Panc1 (cell line): ENCODE results near the gene ANK3. TPM values are rescaled to one million over a fixed set of nuclear protein-coding genes. Genes with fewer than 3 reads are reported as not detected.

Experiments
- ATAC-seq: fragments of 200-7000 bp; cut with Tn5 transposase; 2 replicates; pipeline ENCODE4 v1.9.1; 2020; ENCODE audit warnings: mild to moderate bottlenecking, moderate library complexity
- BruUV-seq: library from RNA; stranded (reverse); fragments of 400-500 nt; replicated peaks from 2 replicates; lab custom pipeline; 2021; lab: Mats Ljungman, UMichigan
- CTCF ChIA-PET: fragments of 300-600 bp; sonication (Branson Sonifier 250); formaldehyde crosslinking; loops from one replicate; lab custom pipeline; 2022; ENCODE audit warnings: antibody characterized with exemption; lab: Charles Lee
- POLR2A ChIA-PET: fragments of 300-600 bp; sonication (Branson Sonifier 250); formaldehyde crosslinking; loops from one replicate; lab custom pipeline; 2022; ENCODE audit warnings: antibody characterized with exemption; lab: Charles Lee
- DNase-seq: peaks from one replicate; pipeline ENCODE4 v3.0.0-alpha.2; 2010; ENCODE audit warnings: low read depth, low spot score
- H3K27ac ChIP-seq: 2 replicates; pipeline ENCODE4 v1.5.1; 2011; ENCODE audit warnings: mild to moderate bottlenecking, low read length, inconsistent platforms
- H3K27me3 ChIP-seq: fragments of 200-500 bp; sonication (Bioruptor generic); 2 replicates; pipeline ENCODE4 v1.6.0; 2014; ENCODE audit warnings: low read length, inconsistent platforms; ENCODE audit not compliant: control insufficient read depth, insufficient read depth
- H3K36me3 ChIP-seq: fragments of 200-500 bp; sonication (Bioruptor generic); 2 replicates; pipeline ENCODE4 v1.5.1; 2014; ENCODE audit warnings: inconsistent platforms, mild to moderate bottlenecking, low read length, moderate library complexity; ENCODE audit not compliant: control insufficient read depth, insufficient read depth
- H3K4me1 ChIP-seq: 2 replicates; pipeline ENCODE4 v1.5.1; 2011; ENCODE audit warnings: inconsistent platforms, mild to moderate bottlenecking, low read length, moderate library complexity; ENCODE audit not compliant: control insufficient read depth, insufficient read depth
- H3K4me3 ChIP-seq, 2 experiments: 2 replicates each; pipeline ENCODE4 v1.5.1; 2011 to 2012; ENCODE audit warnings: low read depth in 2 of 2, low read length in 2 of 2, mild to moderate bottlenecking in 2 of 2, inconsistent platforms in 1 of 2, moderate library complexity in 1 of 2
- H3K9me3 ChIP-seq: fragments of 200-500 bp; sonication (Bioruptor generic); 2 replicates; pipeline ENCODE4 v1.5.1; 2014; ENCODE audit warnings: low read depth, mild to moderate bottlenecking, inconsistent platforms, low read length, moderate library complexity; ENCODE audit not compliant: control insufficient read depth, insufficient read depth
- CTCF ChIP-seq: fragments of 450-650 bp; IDR thresholded peaks from 2 replicates; pipeline ENCODE4 v1.5.1; 2017; ENCODE audit warnings: mild to moderate bottlenecking
- POLR2AphosphoS5 ChIP-seq: IDR thresholded peaks from 2 replicates; pipeline ENCODE4 v1.6.1; 2012; ENCODE audit warnings: mild to moderate bottlenecking, low read depth, low read length, moderate library complexity
- REST ChIP-seq, 2 experiments: IDR thresholded peaks; 2 replicates each; pipeline ENCODE4 v1.6.1; 2011 to 2012; ENCODE audit warnings: low read depth in 2 of 2, control low read depth in 1 of 2, low read length in 1 of 2, mild to moderate bottlenecking in 1 of 2, moderate library complexity in 1 of 2; ENCODE audit not compliant: insufficient read depth in 1 of 2
- SIN3A ChIP-seq: IDR thresholded peaks from 2 replicates; pipeline ENCODE4 v1.6.1; 2012; ENCODE audit warnings: low read depth, mild to moderate bottlenecking, low read length, moderate library complexity, borderline replicate concordance; ENCODE audit not compliant: insufficient read depth
- TCF7L2 ChIP-seq: IDR thresholded peaks from 2 replicates; pipeline ENCODE4 v1.6.1; 2011; ENCODE audit warnings: mild to moderate bottlenecking, low read depth, low read length, inconsistent platforms
- in situ Hi-C: cut with HindIII; loops from 2 replicates; pipeline ENCODE4 v1.10.0; 2016; ENCODE audit warnings: low sequenced_read_pairs, low pct_unique_long_range_greater_than_20kb
- intact Hi-C: fragments of 100-400 bp; cut with micrococcal nuclease; formaldehyde crosslinking; loops from one replicate; pipeline ENCODE4 v1.10.0; 2022; ENCODE audit not compliant: unreplicated experiment
- total RNA-seq: library from RNA; stranded (reverse); gene quantifications from one replicate; pipeline ENCODE4 v1.2.1, GENCODE V29; 2021; ENCODE audit not compliant: unreplicated experiment

The ANK3 gene
- total RNA-seq, 1 experiment from 2014 or later = 2.5 TPM

- Histone ChIP-seq H3K27ac (no peak overlapping the region), H3K36me3 (no peaks in the 10 kb centered on the region), H3K4me3 (no peak overlapping the region), H3K4me1 (no peaks in the 10 kb centered on the region), H3K27me3 (peaks cover 3% of the 10 kb centered on the region; the same call in 1 of the 2 replicates), H3K9me3 (no peaks in the 10 kb centered on the region)
- no TSS peak for BruUV-seq
- no peak for DNase-seq
- TF ChIP-seq SIN3A (no peak), REST (IDR thresholded peaks at IDR 0.05; ENCODE audit: insufficient read depth in 1 of 2, low read depth in 2 of 2, low read length in 1 of 2) (no peak), CTCF (no peak), POLR2AphosphoS5 (no peak), TCF7L2 (no peak)
- ChIA-PET POLR2A (no interaction called here), CTCF (no interaction called here)
- in situ Hi-C loops = no loop called here
- no peak for ATAC-seq
- intact Hi-C loops = no loop called here
These were observed 320.4 kb downstream of the ANK3 start for GRCh38 chr10:60069311-60069710.

- no TSS peak for BruUV-seq
- no peak for ATAC-seq
- no peak overlapping the region for H3K27ac ChIP-seq
- ChIA-PET CTCF (no interaction called here), POLR2A (no interaction called here)
- no peaks in the 10 kb centered on the region for H3K9me3 ChIP-seq
- H3K4me3 ChIP-seq = no peak overlapping the region
- in situ Hi-C loops (no loop called here), intact Hi-C loops (loop anchor here (10.0 kb wide), 1 partner anchor 64 kb away; no protein-coding TSS in a partner anchor)
- DNase-seq = no peak
- TF ChIP-seq TCF7L2 (no peak), SIN3A (no peak), REST (IDR thresholded peaks at IDR 0.05; ENCODE audit: insufficient read depth in 1 of 2, low read depth in 2 of 2, low read length in 1 of 2) (no peak), POLR2AphosphoS5 (no peak), CTCF (no peak)
- no peaks in the 10 kb centered on the region for H3K4me1 ChIP-seq
- peaks cover 11% of the 10 kb centered on the region for H3K27me3 ChIP-seq
- no peaks in the 10 kb centered on the region for H3K36me3 ChIP-seq
These were observed 339.3 kb downstream of the ANK3 start for GRCh38 chr10:60050366-60050765.
